ENCODE measurements around the gene PPIE.

PPIE gene

DNA sequence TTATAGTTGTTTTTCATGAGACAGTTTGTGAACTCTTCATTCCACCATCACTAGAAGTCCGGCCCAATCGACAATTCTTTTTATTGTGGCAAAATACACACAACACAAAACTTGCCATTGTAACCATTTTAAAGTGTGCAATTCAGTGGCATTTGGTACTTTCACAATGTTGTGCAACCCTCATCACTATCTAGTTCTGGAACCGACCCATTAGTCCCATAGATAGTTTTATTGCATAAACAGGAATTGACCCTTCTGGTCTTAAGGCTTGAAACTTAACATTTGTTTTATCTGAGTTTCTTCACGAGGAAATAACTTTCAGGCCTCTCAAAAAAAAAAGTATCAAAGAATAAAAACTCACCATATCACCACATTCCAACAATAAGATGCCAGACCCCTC lies 8.8 kb upstream of the PPIE start:
- H3K4me1 Mint-ChIP-seq (ENCODE audit: low read depth): peaks cover 14% of the 10 kb centered on the region
- no peak overlapping the region for H3K27ac Mint-ChIP-seq
- H3K27me3 Mint-ChIP-seq: peaks cover 78% of the 10 kb centered on the region
- no peak overlapping the region for H3K4me3 Mint-ChIP-seq
- no peaks in the 10 kb centered on the region for H3K36me3 Mint-ChIP-seq (ENCODE audit: low read depth)
- H3K9me3 Mint-ChIP-seq: no peaks in the 10 kb centered on the region
- intact Hi-C loops (cut with micrococcal nuclease): no loop called here

DNA sequence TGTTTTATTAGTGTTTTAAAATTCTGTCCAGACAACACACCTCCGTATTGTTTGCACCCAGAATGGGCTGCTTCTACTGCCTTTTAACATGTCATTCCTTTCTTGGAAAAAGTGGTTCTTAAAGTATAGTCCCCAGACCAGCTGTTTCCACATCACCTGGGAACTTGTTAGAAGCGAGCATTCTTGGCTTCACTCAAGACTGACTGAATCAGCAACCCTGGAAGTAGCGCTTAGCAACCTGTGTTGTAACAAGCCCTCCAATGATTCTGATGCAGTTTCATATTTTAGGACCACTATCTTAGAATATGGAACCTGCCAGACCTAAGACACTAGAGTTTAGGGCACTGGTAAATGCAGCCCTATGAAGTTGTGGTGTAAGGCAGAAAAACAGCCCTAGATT lies 6.0 kb upstream of the PPIE start:
- intact Hi-C loops (cut with micrococcal nuclease): no loop called here
- H3K27me3 Mint-ChIP-seq: peaks cover 68% of the 10 kb centered on the region
- peaks cover 6% of the 10 kb centered on the region for H3K9me3 Mint-ChIP-seq
- peaks cover 12% of the 10 kb centered on the region for H3K4me1 Mint-ChIP-seq (ENCODE audit: low read depth)
- no peak overlapping the region for H3K27ac Mint-ChIP-seq
- H3K36me3 Mint-ChIP-seq (ENCODE audit: low read depth): no peaks in the 10 kb centered on the region
- H3K4me3 Mint-ChIP-seq: no peak overlapping the region

DNA sequence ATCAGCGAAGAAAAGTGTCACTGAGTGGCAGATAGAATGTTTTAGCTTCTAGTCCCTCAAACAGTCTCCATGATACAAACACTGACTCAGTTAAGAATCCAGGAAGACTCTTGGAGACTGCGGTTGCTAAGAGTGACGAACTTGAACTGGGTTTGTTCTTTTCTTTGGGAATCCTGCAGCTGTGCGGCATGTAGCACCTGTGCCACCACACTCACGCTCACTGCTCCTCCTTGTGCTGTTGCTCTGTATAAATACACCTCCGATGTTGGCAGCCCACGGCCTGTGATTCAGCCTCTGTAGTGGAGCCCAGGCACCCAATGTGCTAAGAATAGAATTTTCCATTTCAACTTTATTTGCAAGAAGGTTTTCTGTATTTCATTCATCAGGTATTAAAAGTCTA lies 5.5 kb upstream of the PPIE start:
- H3K4me3 Mint-ChIP-seq: no peak overlapping the region
- intact Hi-C loops (cut with micrococcal nuclease): no loop called here
- H3K27ac Mint-ChIP-seq: no peak overlapping the region
- peaks cover 8% of the 10 kb centered on the region for H3K4me1 Mint-ChIP-seq (ENCODE audit: low read depth)
- peaks cover 63% of the 10 kb centered on the region for H3K27me3 Mint-ChIP-seq
- H3K36me3 Mint-ChIP-seq (ENCODE audit: low read depth): no peaks in the 10 kb centered on the region
- peaks cover 6% of the 10 kb centered on the region for H3K9me3 Mint-ChIP-seq

DNA sequence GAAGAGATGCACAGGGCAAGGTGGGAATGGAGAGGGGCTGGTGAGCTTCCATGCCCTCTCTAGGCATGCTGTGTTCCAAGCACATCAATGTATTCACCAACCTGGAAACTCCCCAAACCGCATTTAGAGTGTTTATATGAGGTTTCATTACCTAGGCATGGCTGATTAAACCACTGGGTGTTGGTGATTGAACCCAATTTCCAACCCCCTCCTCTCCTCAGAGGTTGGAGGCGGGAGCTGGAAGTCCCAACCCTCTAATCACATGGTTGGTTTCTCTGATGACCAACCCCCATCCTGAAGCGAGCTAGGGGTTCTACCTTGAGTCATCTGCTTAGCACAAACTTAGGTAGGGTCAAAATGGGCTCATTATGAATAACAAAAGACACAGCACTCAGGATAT lies 3.0 kb upstream of the PPIE start:
- intact Hi-C loops (cut with micrococcal nuclease): no loop called here

DNA sequence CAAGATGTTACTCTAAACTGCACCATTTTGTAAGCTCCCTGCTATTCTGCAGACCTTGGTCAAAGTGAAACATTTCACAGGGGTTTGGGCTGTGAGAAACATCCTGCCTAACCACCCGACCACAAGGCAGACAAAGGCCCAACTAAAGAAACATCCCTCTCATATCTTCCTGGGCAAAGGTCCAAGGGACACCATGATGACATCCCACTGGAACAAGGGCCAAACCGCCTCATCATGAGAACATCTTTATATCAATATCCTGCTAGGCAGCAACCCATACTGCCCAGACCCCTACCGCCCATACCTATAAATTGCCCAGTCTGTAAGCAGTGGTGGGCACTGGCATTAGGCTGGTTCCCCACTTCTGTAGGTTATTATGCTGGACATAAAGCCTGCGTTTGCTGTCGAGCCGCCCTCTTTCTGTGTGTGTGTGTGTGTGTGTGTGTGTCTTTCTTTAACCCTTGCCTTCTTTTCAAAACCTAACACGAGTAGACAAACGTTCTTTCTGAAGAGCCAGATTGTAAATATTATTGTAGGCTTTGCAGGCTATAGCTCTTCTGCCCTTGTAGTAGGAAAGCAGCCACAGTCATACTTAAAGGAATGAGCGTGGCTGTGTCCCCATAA lies 1.0 kb upstream of the PPIE start:
- Mint-ChIP-seq H3K27me3 (peaks cover 32% of the 10 kb centered on the region), H3K4me3 (no peak overlapping the region)

More for the DNA sequence above, 3.0 kb upstream of the PPIE start:
- Mint-ChIP-seq H3K4me1 (ENCODE audit: low read depth) (peaks cover 13% of the 10 kb centered on the region), H3K9me3 (peaks cover 6% of the 10 kb centered on the region), H3K27me3 (peaks cover 40% of the 10 kb centered on the region), H3K36me3 (ENCODE audit: low read depth) (peaks cover 22% of the 10 kb centered on the region), H3K27ac (no peak overlapping the region), H3K4me3 (no peak overlapping the region)

DNA sequence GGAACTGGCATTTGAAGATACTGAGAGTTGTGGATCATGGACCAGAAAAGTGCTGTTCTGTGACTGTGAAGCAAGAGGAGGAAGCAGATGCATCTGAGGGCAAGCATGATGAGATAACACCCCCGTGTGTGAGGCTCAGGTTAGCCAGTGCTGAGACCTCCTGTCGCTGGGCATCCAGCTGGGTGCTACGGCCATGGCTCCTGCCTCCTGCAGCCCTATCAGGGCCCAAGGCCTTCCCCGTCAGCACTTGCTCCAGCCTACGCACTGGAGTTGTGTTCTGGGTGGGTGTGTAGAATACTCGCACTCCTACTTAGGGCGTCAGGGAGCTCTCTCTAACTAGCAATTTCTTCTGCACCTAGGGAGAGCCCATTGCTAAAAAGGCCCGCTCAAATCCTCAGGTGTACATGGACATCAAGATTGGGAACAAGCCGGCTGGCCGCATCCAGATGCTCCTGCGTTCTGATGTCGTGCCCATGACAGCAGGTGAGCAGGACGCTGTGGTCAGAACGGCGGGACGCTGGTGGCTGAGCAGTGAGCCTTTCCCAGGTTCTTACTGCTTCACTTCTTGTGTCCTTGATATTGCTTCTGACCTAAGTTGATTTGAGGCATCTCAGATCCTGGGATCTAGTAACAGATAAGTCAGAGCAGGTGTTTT lies 6.5 kb downstream of the PPIE start:
- intact Hi-C loops (cut with micrococcal nuclease): no loop called here
- Mint-ChIP-seq H3K9me3 (no peaks in the 10 kb centered on the region), H3K27me3 (no peaks in the 10 kb centered on the region), H3K27ac (no peak overlapping the region), H3K4me1 (ENCODE audit: low read depth) (peaks cover under 1% of the 10 kb centered on the region), H3K36me3 (ENCODE audit: low read depth) (peaks cover 95% of the 10 kb centered on the region), H3K4me3 (no peak overlapping the region)

More for the DNA sequence above, 1.0 kb upstream of the PPIE start:
- Mint-ChIP-seq H3K36me3 (ENCODE audit: low read depth) (peaks cover 40% of the 10 kb centered on the region), H3K27ac (no peak overlapping the region), H3K9me3 (peaks cover 6% of the 10 kb centered on the region), H3K4me1 (ENCODE audit: low read depth) (peaks cover 13% of the 10 kb centered on the region)
- intact Hi-C loops (cut with micrococcal nuclease): no loop called here

DNA sequence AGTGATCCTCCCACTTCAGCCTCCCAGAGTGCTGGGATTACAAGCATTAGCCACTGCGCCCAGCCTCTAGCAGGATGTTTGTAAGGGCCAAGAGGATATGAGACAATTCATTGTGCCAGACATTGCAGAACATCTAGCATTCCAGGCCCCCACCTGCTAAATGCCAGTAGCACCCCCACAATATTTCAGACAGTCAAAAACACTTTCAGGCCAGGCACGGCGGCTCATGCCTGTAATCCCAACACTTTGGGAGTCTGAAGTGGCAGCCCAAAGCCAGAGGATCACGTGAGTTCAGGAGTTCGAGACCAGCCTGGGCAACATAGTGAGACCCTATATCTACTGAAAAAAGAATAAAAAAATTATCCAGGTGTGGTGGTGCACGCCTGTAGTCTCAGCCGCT lies 12.9 kb downstream of the PPIE start:
- Mint-ChIP-seq H3K36me3 (ENCODE audit: low read depth) (peaks cover 98% of the 10 kb centered on the region), H3K9me3 (no peaks in the 10 kb centered on the region), H3K27ac (no peak overlapping the region), H3K4me3 (no peak overlapping the region), H3K4me1 (ENCODE audit: low read depth) (no peaks in the 10 kb centered on the region), H3K27me3 (no peaks in the 10 kb centered on the region)
- intact Hi-C loops (cut with micrococcal nuclease): no loop called here

DNA sequence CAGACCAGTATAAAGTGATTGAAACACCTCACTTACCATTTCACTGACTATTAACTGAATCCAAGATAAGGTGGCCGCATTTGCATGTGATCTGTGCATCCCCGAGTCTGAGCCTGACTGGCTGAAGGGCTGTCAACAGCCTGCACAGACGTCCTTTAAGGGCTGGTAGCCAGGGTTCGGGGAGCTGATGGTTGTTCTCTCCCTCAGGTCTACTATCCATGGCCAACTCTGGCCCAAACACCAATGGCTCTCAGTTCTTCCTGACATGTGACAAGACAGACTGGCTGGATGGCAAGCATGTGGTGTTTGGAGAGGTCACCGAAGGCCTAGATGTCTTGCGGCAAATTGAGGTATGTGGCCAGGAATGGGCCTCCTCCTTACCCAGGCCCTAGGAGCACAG lies 14.0 kb downstream of the PPIE start:
- intact Hi-C loops (cut with micrococcal nuclease): no loop called here
- no peaks in the 10 kb centered on the region for H3K9me3 Mint-ChIP-seq
- H3K27me3 Mint-ChIP-seq: no peaks in the 10 kb centered on the region
- H3K27ac Mint-ChIP-seq: no peak overlapping the region
- H3K4me1 Mint-ChIP-seq (ENCODE audit: low read depth): no peaks in the 10 kb centered on the region
- no peak overlapping the region for H3K4me3 Mint-ChIP-seq
- H3K36me3 Mint-ChIP-seq (ENCODE audit: low read depth): peaks cover 95% of the 10 kb centered on the region

DNA sequence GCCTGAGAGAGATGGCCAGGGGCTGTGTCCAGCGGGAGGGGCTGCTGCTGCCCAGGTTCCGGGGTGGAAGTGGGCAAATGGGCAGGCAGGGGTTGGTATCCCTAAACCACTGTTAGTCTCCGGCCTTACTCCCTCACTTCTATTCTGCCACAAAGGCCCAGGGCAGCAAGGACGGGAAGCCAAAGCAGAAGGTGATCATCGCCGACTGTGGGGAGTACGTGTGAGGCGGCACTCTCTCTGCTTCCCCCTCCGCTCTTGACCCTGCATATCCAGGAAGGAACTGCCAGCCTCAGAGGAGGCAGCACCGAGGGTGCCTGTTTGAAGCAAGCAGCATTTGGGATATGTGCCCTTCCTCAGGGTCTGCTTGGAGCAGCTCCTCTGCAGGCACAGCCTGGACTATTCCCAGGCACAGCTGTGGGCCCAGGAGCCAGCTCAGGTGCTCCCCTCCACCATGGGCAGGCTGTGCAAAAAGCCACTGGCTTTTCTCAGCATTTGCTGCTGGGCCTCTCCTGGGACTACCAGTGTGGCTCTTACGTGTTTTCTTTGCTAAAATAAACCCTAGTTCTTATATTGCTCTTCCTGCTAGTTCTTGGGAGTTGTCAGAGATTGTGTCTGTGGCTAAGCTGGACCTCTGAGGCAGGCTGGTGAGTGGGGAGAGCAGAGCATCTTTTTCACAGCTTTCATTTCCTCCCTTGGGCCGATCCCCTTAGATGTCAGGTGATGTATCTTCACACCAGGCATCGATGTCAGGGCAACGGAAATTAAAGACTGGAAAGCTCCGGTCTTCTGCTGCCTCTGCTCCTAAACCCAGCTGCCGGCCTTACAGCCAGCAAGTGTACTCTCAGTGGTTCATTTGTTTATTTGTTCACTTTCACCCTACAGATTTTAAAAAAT lies 14.7 kb downstream of the PPIE start:
- H3K36me3 Mint-ChIP-seq (ENCODE audit: low read depth): peaks cover 95% of the 10 kb centered on the region
- no peak overlapping the region for H3K27ac Mint-ChIP-seq
- no peak overlapping the region for H3K4me3 Mint-ChIP-seq
- intact Hi-C loops (cut with micrococcal nuclease): no loop called here
- H3K4me1 Mint-ChIP-seq (ENCODE audit: low read depth): no peaks in the 10 kb centered on the region
- no peaks in the 10 kb centered on the region for H3K27me3 Mint-ChIP-seq
- H3K9me3 Mint-ChIP-seq: no peaks in the 10 kb centered on the region

DNA sequence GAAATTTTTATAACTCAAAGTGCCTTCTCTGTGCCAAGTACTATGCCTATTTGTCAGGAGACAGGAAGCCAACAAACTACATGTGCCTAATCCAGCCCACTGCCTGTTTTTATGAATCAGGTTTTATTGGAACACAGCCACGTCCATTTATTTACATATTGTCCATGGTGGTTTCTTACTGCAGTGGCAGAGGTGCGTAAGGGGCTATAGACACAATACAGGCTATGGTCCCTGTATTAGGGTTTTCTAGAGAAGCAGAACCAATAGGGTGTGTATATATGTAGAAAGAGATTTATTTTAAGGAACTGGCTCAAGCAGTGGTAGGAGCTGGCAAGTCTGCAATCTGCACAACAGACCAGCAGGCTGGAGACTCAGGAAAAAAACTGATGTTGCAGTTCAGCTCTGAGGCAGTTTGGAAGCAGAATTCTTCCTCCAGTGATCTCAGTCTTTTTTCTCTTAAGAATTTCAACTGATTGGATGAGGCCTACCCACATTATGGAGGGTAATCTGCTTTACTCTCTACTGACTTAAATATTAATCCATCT lies 15.4 kb downstream of the PPIE start:
- no peak overlapping the region for H3K27ac Mint-ChIP-seq
- H3K4me1 Mint-ChIP-seq (ENCODE audit: low read depth): no peaks in the 10 kb centered on the region
- peaks cover 95% of the 10 kb centered on the region for H3K36me3 Mint-ChIP-seq (ENCODE audit: low read depth)
- H3K27me3 Mint-ChIP-seq: no peaks in the 10 kb centered on the region
- intact Hi-C loops (cut with micrococcal nuclease): no loop called here
- no peak overlapping the region for H3K4me3 Mint-ChIP-seq
- H3K9me3 Mint-ChIP-seq: no peaks in the 10 kb centered on the region

DNA sequence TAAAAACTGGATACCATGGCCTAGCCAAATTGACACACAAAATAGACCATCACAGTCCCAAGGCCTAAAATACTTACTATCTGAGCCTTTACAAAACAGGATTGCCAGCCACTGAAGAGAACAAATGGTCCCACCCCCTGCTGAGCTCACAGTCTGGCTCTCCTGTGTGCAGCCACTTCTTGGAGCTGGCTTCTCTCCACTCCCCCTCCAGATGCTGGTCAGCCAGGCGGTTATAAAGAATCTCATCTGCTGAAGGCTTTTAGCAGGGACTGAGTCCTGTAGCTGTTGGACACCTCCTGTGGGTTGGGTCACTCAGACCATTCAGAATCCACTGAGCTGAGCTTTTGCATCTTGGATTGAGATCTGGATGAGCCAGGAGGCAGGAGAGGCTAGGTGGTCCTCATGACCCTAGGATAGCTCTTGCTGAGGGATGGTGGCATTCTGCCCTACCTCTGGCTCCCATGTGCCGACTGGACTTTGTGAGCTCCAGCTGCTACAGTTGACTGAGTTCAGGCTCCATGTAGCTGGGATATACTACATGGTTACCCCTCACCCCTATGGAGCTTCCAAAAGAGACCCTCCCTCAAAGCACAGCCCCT lies 16.3 kb downstream of the PPIE start:
- Mint-ChIP-seq H3K27ac (no peak overlapping the region), H3K9me3 (no peaks in the 10 kb centered on the region), H3K4me3 (no peak overlapping the region), H3K27me3 (no peaks in the 10 kb centered on the region), H3K36me3 (ENCODE audit: low read depth) (peaks cover 95% of the 10 kb centered on the region), H3K4me1 (ENCODE audit: low read depth) (no peaks in the 10 kb centered on the region)
- intact Hi-C loops (cut with micrococcal nuclease): no loop called here

DNA sequence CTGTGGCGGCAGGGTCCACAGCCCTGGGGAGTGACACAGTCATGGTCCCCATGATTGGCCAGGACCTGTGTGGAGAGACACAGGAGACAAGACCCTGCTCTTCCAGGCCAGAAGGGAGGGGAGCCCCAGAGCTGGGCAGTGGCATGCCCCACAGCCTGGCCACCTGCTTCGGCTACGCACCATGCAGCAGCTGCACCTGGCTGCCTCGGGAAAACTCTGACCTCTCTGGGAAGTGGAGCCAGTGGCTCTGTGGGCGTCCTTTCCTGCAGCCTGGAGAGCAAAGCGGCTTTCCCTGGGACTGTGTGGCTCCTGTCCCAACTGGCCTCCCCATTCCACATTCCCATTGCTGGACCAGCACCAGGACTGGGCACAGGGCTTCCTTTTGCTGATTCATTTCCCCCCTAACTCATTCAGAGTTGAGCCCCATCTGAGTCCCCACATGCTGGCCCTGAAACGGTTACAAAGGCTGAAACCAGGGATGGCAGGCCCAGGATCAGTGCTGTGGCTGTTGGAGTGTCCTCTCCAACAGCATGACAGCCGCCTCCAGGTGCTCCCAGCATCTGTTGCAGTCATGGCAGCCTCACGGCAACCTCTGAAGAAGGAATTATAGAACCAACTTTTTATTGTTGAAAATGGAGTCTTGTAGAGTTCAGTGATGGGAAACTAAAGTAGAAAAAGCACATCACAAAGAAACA lies 17.4 kb downstream of the PPIE start:
- Mint-ChIP-seq H3K36me3 (ENCODE audit: low read depth) (peaks cover 92% of the 10 kb centered on the region), H3K4me1 (ENCODE audit: low read depth) (no peaks in the 10 kb centered on the region), H3K9me3 (no peaks in the 10 kb centered on the region), H3K4me3 (no peak overlapping the region), H3K27ac (no peak overlapping the region), H3K27me3 (no peaks in the 10 kb centered on the region)
- intact Hi-C loops (cut with micrococcal nuclease): no loop called here

DNA sequence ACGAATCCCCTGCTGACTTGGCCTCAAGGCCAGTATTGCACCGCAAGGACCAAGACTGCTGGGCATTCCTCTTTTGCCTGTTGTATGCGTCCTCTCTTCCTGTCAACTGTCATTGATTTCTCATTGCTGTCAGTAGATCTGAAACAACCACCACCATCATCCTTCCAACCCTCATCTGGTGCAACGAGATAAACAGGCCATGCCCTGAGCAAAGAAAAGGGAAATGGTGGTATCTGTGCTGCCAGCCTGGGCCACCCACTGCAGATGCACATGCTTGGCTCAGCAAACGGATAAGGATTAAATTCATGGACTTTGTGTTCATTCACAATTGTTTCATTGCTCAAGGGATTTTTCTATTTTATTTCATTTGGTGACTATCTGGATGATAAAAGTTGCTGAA lies 18.8 kb downstream of the PPIE start:
- H3K4me3 Mint-ChIP-seq: no peak overlapping the region
- intact Hi-C loops (cut with micrococcal nuclease): no loop called here
- no peaks in the 10 kb centered on the region for H3K9me3 Mint-ChIP-seq
- no peaks in the 10 kb centered on the region for H3K4me1 Mint-ChIP-seq (ENCODE audit: low read depth)
- H3K27ac Mint-ChIP-seq: no peak overlapping the region
- H3K27me3 Mint-ChIP-seq: no peaks in the 10 kb centered on the region
- H3K36me3 Mint-ChIP-seq (ENCODE audit: low read depth): peaks cover 91% of the 10 kb centered on the region

Measured in dendritic cell treated with granulocyte-macrophage colony-stimulating factor and Interleukin-4, amounts not matched to agents 40 ng/mL and 50 ng/mL, for 4 days (primary cell).